IPS-NIHi7 (cell line): Measurements from ENCODE around the gene IRS2.

Experiments
- DNase-seq: peaks from one replicate; pipeline ENCODE4 v3.0.0; 2012; ENCODE audit warnings: mixed read lengths; ENCODE audit errors: extremely low spot score

IRS2 gene

GRCh38 chr13:109803825-109804224 is 17.4 kb upstream of the IRS2 start:
- no peak for DNase-seq

- no peak for DNase-seq
These were observed 16.6 kb upstream of the IRS2 start for GRCh38 chr13:109802936-109803335.

GRCh38 chr13:109795011-109795410 is 8.6 kb upstream of the IRS2 start:
- no peak for DNase-seq

GRCh38 chr13:109794095-109794494 is 7.7 kb upstream of the IRS2 start:
- DNase-seq, result no peak

- DNase-seq, result no peak
These were observed 6.2 kb upstream of the IRS2 start for GRCh38 chr13:109792416-109793059.

- peak; percentile 32 for DNase-seq
These were observed 4.7 kb upstream of the IRS2 start for GRCh38 chr13:109790942-109791605.

- DNase-seq, result no peak
These were observed 3.7 kb upstream of the IRS2 start for GRCh38 chr13:109790086-109790485.

- no peak for DNase-seq
These were observed 2.9 kb upstream of the IRS2 start for GRCh38 chr13:109789262-109789661.

- DNase-seq, result no peak
These were observed 2.2 kb upstream of the IRS2 start for GRCh38 chr13:109788372-109789111.

GRCh38 chr13:109787135-109787954 is 962 bp upstream of the IRS2 start:
- DNase-seq, result peak; percentile 43

GRCh38 chr13:109785892-109786450 is 412 bp downstream of the IRS2 start:
- DNase-seq, result no peak

- no peak for DNase-seq
These were observed 1.1 kb downstream of the IRS2 start for GRCh38 chr13:109785141-109785891.

GRCh38 chr13:109784590-109785140 is 1.7 kb downstream of the IRS2 start:
- peak; percentile 75 for DNase-seq

GRCh38 chr13:109783815-109784589 is 2.4 kb downstream of the IRS2 start:
- DNase-seq, result no peak

GRCh38 chr13:109783447-109783814 is 3.0 kb downstream of the IRS2 start:
- DNase-seq, result no peak

GRCh38 chr13:109782823-109783431 is 3.5 kb downstream of the IRS2 start:
- no peak for DNase-seq

- DNase-seq, result no peak
These were observed 4.1 kb downstream of the IRS2 start for GRCh38 chr13:109782066-109782822.

- DNase-seq, result no peak
These were observed 4.9 kb downstream of the IRS2 start for GRCh38 chr13:109781384-109782065.
